ENCODE results near the gene GALNTL6. TPM values are rescaled to one million over a fixed set of nuclear protein-coding genes. Genes with fewer than 3 reads are reported as not detected.

The GALNTL6 gene
- total and polyA plus RNA-seq, 8 donors: 0.15 to 0.87 (median 0.58) TPM; not detected in 3

GRCh38 chr4:172055046-172055445, 241.8 kb downstream of the GALNTL6 start:
- TF ChIP-seq POLR2AphosphoS5 (IDR thresholded peaks at IDR 0.05): no peak
- TF ChIP-seq POLR2A (IDR thresholded peaks at IDR 0.05): no peak
- no peak for TF ChIP-seq CTCF (IDR thresholded peaks at IDR 0.05)
- no peak for TF ChIP-seq EP300 (IDR thresholded peaks at IDR 0.05)
- H3K36me3 ChIP-seq: no peaks in the 10 kb centered on the region
- WGBS, 5 donors: 80 to 97% (median 93%) methylated on average over 1 of the region's 1 CpG
- H3K4me1 ChIP-seq: no peaks in the 10 kb centered on the region
- intact Hi-C loops (cut with DNase I; ENCODE audit: low total_unique reads): no loop called here
- DNase-seq: no peak
- H3K27me3 ChIP-seq: no peaks in the 10 kb centered on the region
- no peaks in the 10 kb centered on the region for H3K9me3 ChIP-seq
- H3K27ac ChIP-seq: no peak overlapping the region
- H3K4me3 ChIP-seq: no peak overlapping the region

- no peaks in the 10 kb centered on the region for H3K9me3 ChIP-seq
- no peak overlapping the region for H3K4me3 ChIP-seq
- no peaks in the 10 kb centered on the region for H3K36me3 ChIP-seq
- no peak overlapping the region for H3K27ac ChIP-seq
- intact Hi-C loops (cut with DNase I; ENCODE audit: low total_unique reads): no loop called here
- 72 to 88% (median 79%) methylated on average over 2 of the region's 2 CpGs for WGBS, 5 donors
- no peak for DNase-seq
- TF ChIP-seq POLR2A (IDR thresholded peaks at IDR 0.05) (no peak), POLR2AphosphoS5 (IDR thresholded peaks at IDR 0.05) (no peak)
- H3K4me1 ChIP-seq: no peaks in the 10 kb centered on the region
- no peaks in the 10 kb centered on the region for H3K27me3 ChIP-seq
Observed at GRCh38 chr4:172055498-172055897, 242.3 kb downstream of the GALNTL6 start.

- H3K36me3 ChIP-seq: no peaks in the 10 kb centered on the region
- WGBS, 5 donors: 74 to 93% (median 79%) methylated on average over 1 of the region's 1 CpG
- DNase-seq: no peak
- H3K9me3 ChIP-seq: no peaks in the 10 kb centered on the region
- H3K27me3 ChIP-seq: no peaks in the 10 kb centered on the region
- no peak for TF ChIP-seq POLR2AphosphoS5 (IDR thresholded peaks at IDR 0.05)
- no peak for TF ChIP-seq EP300 (IDR thresholded peaks at IDR 0.05)
- no peak for TF ChIP-seq CTCF (IDR thresholded peaks at IDR 0.05)
- TF ChIP-seq POLR2A (IDR thresholded peaks at IDR 0.05): no peak
- intact Hi-C loops (cut with DNase I; ENCODE audit: low total_unique reads): no loop called here
- no peak overlapping the region for H3K27ac ChIP-seq
- H3K4me3 ChIP-seq: no peak overlapping the region
- no peaks in the 10 kb centered on the region for H3K4me1 ChIP-seq
Observed at GRCh38 chr4:172061204-172061603, 248.0 kb downstream of the GALNTL6 start.

- intact Hi-C loops (cut with DNase I; ENCODE audit: low total_unique reads): no loop called here
- no peak for TF ChIP-seq POLR2A (IDR thresholded peaks at IDR 0.05)
- TF ChIP-seq POLR2AphosphoS5 (IDR thresholded peaks at IDR 0.05): no peak
- TF ChIP-seq CTCF (IDR thresholded peaks at IDR 0.05): no peak
- no peak for TF ChIP-seq EP300 (IDR thresholded peaks at IDR 0.05)
- no peaks in the 10 kb centered on the region for H3K27me3 ChIP-seq
- H3K36me3 ChIP-seq: no peaks in the 10 kb centered on the region
- H3K4me1 ChIP-seq: no peaks in the 10 kb centered on the region
- H3K9me3 ChIP-seq: no peaks in the 10 kb centered on the region
- no peak overlapping the region for H3K4me3 ChIP-seq
- no peak for DNase-seq
- H3K27ac ChIP-seq: no peak overlapping the region
- WGBS, 5 donors: 45 to 58% (median 49%) methylated on average over 3 of the region's 3 CpGs; no CpG with 5 or more reads in 1 of the 5 donors
Observed at GRCh38 chr4:172068506-172068905, 255.3 kb downstream of the GALNTL6 start.

- Histone ChIP-seq H3K9me3 (no peaks in the 10 kb centered on the region), H3K27me3 (no peaks in the 10 kb centered on the region), H3K36me3 (no peaks in the 10 kb centered on the region), H3K4me1 (no peaks in the 10 kb centered on the region), H3K4me3 (no peak overlapping the region), H3K27ac (no peak overlapping the region)
- DNase-seq: no peak
- intact Hi-C loops (cut with DNase I; ENCODE audit: low total_unique reads): no loop called here
- no peak for TF ChIP-seq POLR2A (IDR thresholded peaks at IDR 0.05)
- TF ChIP-seq POLR2AphosphoS5 (IDR thresholded peaks at IDR 0.05): no peak
- TF ChIP-seq EP300 (IDR thresholded peaks at IDR 0.05): no peak
- no peak for TF ChIP-seq CTCF (IDR thresholded peaks at IDR 0.05)
Observed at GRCh38 chr4:172073590-172073989, 260.4 kb downstream of the GALNTL6 start.

All from stomach (tissue), 9 donors.